ENCODE measurements around the gene PCBP3. TPM values are rescaled to one million over a fixed set of nuclear protein-coding genes. Genes with fewer than 3 reads are reported as not detected.
"Not testable (repeated sequence)": the region's sequence is repeated elsewhere in the genome, so short reads cannot be mapped to it uniquely, and the experiment has no call there.

The PCBP3 gene
- total RNA-seq, 1 donor from 2014 or later: 0.72 TPM

DNA sequence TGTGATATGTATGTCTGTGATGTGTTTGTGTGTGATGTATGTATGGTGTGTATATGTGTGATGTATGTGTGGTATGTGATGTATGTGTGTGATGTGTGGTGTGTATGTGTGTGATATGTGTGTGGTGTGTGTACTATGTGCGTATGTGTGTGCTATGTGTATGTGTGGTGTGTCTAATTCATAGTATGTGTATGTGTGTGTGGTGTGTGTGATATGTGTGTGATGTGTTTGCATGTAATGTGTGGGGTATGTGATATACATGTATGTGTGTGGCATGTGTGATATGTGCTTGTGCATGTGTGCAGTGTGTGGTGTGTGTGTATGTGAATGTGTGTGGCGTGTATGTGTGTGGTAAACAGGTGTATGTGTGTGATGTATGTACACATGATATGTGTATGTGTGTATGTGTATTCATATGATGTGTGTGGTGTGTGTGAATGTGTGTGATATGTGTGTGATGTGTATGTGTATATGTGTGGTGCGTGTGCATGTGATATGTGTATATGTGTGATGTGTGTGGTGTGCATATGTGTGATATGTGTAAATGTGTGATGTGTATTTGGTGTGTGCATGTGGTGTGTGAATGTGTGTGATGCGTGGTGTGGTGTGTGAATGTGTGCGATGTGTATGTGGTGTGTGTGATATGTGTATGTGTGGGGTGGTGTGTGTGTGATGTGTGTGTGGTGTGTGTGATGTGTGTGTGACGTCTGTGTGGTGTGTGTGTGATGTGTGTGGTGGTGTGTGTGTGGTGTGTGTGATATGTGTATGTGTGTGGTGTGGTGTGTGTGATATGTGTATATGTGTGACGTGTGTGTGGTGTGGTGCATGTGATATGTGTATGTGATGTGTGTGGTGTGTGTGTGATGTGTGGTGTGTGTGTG, 8.0 kb upstream of the PCBP3 start:
- no peak for ATAC-seq

DNA sequence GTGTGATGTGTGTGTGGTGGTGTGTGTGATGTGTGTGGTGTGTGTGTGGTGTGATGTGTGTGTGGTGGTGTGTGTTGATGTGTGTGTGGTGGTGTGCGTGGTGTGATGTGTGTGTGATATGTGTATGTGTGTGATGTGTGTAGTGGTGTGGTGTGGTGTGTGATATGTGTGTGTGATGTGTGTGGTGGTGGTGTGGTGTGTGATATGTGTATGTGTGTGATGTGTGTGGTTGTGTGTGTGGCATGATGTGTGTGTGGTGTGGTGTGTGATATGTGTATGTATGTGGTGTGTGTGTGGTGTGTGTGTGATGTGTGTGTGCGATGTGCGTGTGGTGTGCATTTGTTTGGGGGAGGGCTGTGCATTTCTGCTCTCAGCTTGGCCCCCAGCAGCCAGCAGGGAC, 7.1 kb upstream of the PCBP3 start:
- no peak for ATAC-seq

DNA sequence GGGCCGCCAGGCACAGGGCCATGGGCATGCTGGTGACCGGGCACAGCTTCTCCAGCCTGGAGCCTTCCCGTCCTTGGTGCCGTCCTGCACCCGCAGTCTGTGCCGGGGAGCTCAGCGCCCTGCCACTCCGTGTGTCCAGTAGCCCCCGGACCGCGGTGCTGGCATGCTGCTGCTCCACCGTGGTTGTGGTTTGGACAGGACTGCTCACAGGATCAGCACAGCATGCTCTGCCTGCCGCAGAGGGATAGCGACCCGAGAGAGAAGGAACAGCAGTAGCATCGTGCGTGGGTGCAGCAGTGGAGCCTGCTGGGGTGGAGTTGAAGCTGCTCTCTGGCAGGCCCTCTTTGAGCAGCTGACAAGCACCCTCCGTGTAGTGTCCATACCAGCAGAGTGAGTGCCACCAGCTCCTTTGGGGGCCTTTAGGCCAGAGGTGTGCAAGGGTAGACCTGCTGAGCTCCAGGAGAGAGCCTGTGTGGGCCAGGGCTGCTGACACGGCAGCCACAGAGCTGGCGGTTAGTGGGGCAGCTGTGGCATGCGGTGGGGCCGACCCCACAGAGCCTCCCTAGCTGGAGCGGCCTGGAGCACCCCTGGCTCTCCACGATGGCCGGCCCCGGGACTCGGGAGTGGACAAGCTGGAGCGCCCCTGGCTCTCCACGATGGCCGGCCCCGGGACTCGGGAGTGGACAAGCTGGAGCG, 6.4 kb upstream of the PCBP3 start:
- no peak for ATAC-seq

DNA sequence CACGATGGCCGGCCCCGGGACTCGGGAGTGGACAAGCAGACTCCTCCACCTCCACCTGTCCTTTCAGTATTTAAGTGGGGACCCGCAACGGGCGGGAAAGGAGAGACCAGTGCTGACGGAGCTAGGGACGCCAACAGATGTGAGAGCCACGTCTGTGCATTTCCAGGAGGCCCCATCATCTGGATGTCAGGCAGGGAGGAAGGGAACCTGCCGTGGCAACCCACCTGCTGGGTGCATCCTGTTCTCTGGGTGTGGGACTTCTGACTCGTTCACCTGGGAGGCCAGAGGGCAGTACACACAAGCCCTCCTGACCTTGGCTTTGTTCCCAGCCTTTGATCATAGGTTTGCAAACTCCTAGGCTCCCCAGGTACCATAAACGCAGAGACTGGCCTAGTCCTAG, 5.6 kb upstream of the PCBP3 start:
- no peak for ATAC-seq

DNA sequence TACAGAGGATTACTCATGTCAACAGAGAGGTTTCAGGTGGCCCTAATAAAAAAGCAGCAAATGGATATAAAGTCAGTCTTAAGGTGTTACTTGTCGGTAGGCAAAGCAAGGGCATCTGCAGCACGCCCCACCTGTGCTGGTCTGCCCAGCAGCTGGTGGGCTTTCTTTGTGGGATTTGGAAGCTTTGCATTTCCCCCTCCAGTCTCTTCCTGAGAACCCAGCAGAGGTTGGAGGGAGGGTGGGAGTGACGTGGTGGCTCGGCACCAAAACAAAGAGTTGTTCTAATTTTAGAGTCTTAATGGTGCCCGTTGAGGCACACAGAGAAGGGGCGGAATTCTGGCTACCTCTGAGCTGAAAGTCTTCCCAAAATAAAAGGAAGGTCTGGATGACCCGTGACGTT, 4.8 kb upstream of the PCBP3 start:
- no peak for ATAC-seq

GRCh38 chr21:45639206-45640000, 4.1 kb upstream of the PCBP3 start:
- no peak for ATAC-seq

- no peak for ATAC-seq
Observed at GRCh38 chr21:45640001-45640887, 3.3 kb upstream of the PCBP3 start.

DNA sequence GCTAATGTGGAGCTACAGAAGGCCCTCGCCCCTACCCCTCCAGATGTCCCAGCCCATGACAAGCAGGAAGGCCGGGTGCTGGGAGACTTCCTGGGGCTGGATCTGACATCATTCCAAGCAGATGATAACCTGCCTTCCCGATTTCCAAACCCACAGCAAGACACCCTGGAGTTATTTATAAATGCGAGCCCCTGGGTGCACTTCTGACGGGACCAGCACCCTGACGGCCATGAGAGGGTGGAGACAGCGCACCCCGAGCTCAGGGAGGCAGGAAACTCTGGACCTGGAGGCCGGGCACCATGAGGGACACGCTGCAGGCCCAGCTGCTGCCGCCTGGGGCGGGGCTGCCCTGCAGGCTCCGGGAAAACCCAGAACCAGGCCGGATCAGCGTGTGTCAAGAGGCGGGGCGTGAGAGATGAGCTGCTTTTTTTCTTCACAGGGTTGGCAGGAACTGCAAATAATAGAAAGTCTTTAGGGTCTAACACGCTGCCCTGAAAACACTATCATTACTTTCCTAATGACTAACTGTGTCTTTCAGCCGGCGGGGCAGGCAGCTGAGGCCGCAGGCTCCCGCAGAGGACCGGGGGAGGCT, 2.5 kb upstream of the PCBP3 start:
- ATAC-seq: no peak

DNA sequence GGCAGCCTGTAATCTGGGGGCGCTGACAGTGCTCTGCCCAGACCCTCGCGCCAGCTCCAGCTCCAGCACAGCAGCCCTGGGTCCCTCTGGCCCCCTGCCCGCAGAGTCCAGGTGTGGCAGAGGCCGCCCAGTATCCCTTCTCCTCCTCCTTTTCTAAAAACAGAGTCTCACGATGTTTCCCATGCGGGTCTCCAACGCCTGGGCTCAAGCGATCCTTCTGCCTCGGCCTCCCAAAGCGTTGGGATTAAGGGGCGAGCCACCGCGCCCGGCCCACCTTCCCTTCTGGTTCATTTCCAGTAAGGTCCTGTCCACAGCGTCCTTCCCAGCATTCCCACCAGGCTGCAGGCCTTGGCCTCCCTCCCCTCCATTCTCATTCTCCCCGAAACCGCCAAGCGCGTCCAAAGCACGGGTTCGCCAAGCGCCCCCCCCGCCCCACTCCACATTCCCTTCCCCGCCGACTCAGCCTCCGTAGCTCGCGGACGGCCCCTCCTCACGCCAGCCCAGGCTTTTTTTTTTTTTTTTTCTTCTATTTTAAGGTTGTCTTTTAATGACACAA, 2.0 kb upstream of the PCBP3 start:
- ATAC-seq: no peak

DNA sequence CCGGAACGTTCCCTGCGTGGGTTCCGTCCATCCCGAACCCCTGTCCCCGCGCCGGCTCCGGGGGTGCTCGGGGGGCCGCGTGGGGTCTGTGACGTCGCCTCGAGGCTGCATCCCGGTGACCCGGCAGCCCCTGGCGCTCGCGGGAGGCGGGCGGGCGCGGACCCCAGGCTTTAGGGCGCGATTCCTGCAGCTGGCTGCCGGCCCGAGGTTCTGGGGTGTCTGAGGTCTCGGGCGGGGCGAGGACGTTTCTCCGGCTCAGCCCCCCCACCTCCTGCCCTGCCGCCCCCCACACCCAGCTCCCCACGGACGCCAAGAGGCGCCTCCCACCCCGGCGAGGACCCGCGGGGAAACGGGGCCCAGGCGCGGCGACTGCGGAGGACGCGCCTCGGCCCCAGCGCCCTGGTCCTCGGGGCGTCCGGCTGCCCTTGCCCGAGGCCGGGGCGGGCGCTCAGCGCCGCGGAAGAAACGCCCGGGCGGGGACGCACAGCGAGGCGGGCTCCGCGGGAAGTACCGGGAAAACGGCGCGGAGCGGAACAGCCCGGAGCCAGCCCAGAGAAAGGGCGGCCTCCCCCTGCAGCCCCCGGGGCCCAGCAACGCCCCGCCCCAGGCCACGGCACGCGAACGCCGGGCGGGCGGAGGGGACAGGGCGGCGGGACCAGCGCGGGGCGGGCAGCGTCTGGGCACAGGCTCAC, 1.3 kb upstream of the PCBP3 start:
- no peak for ATAC-seq

GRCh38 chr21:45644041-45644906, 749 bp downstream of the PCBP3 start:
- ATAC-seq: no peak

GRCh38 chr21:45651921-45652320, 8.4 kb downstream of the PCBP3 start:
- ATAC-seq: no peak

DNA sequence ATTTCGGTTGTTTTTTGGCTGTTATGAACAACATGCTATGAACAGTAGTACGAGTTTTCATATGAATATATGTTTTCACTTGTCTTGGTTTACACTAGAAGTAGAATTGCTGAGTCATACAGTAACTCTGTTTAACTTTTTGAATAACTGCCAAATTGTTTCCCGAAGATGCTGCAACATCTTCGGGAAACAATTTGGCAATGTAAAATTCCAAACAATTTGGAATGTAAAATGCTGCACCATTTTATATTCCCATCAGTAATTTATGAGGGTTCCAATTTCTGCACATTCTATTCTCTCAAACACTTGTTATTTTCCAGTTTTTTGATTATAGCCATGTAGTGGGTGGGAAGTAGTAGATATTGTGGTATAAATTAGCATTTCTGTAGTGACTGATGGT, 11.6 kb downstream of the PCBP3 start:
- ATAC-seq: no peak

DNA sequence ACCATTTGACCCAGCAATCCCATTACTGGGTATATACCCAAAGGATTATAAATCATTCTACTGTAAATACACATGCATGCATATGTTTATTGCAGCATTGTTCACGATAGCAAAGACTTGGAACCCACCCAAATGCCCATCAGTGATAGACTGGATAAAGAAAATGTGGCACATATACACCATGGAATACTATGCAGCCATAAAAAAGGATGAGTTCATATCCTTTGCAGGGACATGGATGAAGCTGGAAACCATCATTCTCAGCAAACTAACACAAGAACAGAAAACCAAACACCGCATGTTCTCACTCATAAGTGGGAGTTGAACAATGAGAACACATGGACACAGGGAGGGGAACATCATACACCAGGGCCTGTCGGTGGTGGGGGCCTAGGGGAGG, 12.6 kb downstream of the PCBP3 start:
- ATAC-seq: not testable (repeated sequence)

GRCh38 chr21:45661913-45662622, 18.5 kb downstream of the PCBP3 start:
- ATAC-seq: not testable (repeated sequence)

- not testable (repeated sequence) for ATAC-seq
Observed at GRCh38 chr21:45662623-45663245, 19.2 kb downstream of the PCBP3 start.

DNA sequence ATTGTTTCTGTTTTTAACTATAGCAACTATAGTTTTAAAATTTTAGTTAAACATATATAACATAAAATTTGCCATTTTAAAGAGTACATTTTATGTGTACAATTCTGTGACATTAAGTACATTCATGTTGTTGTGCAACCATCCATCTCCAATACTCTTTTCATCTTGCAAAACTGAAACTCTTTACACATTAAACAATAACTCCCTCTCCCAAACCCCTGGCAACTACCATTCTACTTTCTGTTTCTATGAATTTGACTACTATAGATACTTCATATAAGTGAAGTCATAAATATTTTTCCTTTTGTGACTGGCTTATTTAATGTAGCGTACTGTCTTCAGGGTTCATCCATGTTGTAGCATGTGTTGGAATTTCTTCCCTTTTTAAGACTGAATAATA, 25.9 kb downstream of the PCBP3 start:
- ATAC-seq: no peak

GRCh38 chr21:45670731-45671130, 27.2 kb downstream of the PCBP3 start:
- no peak for ATAC-seq

GRCh38 chr21:45678790-45679189, 35.3 kb downstream of the PCBP3 start:
- not testable (repeated sequence) for ATAC-seq

All from esophagus mucosa (tissue), 1 donor.